Activated CD4-positive, CD25-positive, alpha-beta regulatory T cell (primary cell): ENCODE results near the gene TSACC.
"Not testable (repeated sequence)": the region's sequence is repeated elsewhere in the genome, so short reads cannot be mapped to it uniquely, and the experiment has no call there.

Experiments
- DNase-seq, 4 experiments: peaks; one replicate each; lab custom pipeline; 2025; lab: John Stamatoyannopoulos, UW

Gene TSACC

GRCh38 chr1:156346636-156347035, 8.3 kb downstream of the TSACC start:
- DNase-seq: no peak

DNA sequence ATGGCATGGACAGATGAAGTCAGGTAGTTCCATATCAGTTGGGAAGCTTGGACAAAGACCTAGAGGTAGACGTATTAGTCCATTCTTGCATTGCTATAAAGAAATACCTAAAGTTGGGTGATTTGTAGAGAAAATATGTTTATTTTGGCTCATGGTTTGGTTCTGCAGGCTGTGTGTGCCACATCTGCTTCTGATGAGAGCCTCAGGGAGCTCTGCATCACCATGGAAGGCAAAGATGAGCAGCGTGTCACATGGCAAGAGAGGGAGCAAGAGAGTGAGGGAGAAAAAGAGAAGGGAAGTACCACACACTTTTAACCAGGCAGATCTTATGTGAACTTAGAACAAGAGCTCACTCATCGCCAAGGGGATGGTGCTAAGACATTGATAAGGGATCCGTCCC, 9.0 kb downstream of the TSACC start:
- DNase-seq: no peak

DNA sequence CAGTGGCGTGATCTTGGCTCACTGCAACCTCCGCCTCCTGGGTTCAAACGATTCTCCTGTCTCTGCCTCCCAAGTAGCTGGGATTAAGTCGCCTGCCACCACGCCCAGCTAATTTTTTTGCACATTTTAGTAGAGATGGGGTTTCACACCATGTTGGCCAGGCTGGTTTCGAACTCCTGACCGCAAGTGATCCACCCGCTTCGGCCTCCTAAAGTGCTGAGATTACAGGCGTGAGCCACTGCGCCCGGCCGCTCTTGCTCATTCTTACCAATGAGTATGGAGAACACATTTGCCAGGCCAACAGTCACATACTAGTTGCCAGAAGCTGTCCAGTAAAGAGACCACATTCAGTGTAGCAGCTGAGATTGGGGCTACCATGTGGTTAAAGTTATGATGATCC, 14.2 kb downstream of the TSACC start:
- DNase-seq: not testable (repeated sequence)

DNA sequence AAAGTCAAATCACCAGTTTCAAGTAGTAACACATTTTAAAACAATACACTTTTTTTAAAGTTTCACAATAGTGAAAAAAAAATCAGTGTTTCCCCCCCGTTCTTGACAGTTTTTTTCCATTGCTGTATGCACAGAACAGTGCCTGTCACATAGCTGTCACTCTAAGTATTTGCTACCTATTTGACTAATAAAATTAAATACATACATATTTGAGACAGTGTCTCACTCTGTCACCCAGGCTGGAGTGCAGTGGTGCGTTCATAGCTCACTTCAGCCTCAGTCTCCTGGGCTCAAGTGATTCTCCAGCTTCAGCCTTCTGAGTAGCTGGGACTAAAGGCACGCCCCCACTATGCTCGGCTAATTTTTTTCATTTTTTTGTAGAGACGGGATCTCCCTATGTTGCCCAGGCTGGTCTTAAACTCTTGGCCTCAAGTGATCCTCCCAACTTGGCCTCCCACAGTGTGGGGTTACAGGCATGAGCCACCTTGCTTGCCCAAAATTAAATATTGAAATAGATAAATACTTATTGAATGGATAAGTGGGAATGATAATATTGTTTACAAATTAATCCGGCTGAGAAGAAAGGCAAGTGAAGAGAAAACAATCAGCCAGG, 18.0 kb downstream of the TSACC start:
- DNase-seq: no peak

GRCh38 chr1:156356875-156357534, 18.7 kb downstream of the TSACC start:
- DNase-seq: peak; percentile 18 to 51 (median 37)

DNA sequence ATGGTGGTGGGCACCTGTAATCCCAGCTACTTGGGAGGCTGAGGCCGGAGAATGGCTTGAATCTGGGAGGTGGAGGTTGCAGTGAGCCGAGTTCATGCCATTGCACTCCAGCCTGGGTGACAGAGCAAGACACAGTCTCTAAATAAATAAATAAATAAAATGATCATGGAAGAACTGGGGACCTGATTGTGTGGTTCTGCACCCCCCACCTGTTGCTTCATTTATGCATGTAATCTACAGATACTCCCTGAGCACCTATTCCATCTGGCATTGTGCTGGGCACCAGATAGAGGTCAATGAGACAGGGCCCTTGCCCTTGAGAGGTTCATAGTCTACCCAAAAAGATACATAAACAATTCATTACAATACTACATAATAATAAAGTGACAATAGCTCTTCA, 19.7 kb downstream of the TSACC start:
- DNase-seq: no peak

DNA sequence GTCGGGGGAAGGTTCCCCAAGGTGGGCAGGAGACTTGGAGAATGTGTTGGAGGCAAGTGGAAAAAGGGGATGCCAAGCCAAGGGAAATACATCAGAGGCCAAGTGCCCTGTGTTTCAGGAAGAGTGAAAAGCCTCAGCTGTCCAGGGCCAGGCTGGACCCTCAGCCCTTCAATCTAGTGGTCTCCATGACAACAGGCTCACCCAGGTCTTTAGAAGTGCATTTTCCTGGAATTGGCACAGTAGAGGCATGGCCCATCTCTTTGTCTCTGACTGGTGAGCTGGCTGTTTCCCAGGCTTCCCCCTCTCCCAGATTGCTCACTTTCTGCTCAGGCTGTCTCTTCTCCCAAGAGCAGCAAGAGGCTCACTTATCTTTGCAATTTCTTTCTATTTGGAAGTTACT, 20.3 kb downstream of the TSACC start:
- no peak for DNase-seq

DNA sequence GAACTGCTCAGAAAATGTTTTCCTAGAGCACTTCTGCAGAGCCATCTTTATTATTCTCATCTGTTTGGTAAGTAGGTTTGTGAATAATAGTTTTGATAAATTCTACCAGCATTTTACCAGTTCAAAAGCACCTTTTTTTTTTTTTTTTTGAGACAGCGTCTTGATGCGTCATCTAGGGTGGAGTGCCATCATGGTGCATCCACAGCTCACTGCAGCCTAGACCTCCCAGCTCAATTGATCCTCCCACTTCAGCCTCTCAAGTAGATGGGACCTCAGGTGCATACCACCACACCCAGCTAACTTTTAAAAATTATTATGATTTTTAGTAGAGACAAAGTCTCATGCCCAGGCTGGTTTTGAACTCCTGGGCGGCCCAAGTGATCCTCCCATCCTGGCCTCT, 20.9 kb downstream of the TSACC start:
- no peak for DNase-seq

DNA sequence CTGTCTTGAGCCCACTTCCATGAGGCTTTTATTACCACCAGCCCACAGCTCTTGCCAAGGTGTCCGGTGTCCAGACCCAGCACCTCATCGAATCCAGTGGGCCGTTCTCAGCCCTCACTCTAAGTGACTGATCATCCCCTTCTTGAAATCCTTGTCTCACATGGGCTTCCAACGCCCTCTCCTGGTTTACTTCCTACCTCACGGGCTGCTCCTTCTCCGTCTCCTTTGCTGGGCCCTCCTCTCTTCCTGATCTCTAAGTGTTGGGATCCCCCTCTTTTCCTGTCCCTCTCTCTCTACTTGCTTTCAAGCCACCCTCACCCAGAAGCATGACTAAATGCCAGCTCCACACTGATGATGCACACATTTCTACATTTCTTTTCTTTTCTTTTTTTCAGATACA, 21.6 kb downstream of the TSACC start:
- DNase-seq: no peak

GRCh38 chr1:156360534-156360933, 22.2 kb downstream of the TSACC start:
- DNase-seq: no peak

DNA sequence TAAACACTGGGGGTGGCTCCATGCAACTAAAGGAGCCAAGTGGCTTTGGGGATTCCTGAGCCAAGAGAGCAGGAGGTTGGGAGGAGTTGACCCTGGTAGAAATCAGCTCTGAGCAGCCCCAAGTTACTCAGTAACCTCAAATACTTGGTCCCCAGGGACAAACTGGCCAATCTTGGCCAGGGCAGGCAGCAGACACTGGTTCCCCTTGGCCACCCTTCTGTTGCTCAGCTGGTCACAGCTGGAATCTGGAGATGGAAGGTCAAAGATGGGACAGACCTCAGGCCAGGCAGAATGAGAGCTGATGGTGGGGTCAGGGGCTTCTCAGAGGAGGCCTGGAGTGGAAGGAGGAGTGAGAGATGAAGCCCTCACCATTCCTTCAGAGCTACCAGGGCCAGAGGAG, 27.4 kb downstream of the TSACC start:
- DNase-seq: no peak

- no peak for DNase-seq
Observed at GRCh38 chr1:156366378-156367166, 28.2 kb downstream of the TSACC start.

GRCh38 chr1:156367383-156368156, 29.2 kb downstream of the TSACC start:
- DNase-seq: no peak

- no peak for DNase-seq
Observed at GRCh38 chr1:156368157-156368658, 29.9 kb downstream of the TSACC start.

DNA sequence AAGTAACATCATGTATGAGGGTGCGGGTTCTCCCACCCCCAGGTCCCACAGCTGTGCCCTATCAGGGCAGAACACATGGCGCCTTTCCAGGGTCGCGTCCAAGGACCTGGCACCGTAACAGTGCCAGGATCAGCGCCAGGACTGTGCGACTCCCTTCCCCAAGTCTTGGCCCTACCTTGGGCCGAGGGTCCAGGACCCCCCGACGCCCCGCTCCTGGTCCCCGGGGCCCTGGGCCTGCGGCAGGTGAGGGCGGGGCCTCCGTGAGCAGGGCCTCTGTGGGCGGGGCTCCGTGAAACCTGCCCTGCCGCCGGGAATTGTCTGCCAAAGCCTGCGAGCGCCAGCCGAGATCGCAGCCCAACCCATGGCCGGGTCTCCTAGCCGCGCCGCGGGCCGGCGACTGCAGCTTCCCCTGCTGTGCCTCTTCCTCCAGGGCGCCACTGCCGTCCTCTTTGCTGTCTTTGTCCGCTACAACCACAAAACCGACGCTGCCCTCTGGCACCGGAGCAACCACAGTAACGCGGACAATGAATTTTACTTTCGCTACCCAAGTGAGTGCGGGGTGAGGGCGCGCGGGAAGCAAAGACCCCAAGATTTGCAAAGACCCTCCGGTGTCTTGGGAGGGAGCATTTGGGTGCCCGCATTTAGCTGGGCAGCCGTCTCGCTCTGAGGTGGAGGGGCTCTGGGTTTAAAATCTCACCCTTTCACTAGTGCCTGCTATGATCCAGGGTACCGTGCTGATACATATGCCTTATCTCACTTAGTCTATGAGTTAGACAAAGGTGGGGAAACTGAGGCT, 30.8 kb downstream of the TSACC start, which contains the start of gene RHBG:
Gene RHBG (plus strand): TSS at position 323 of the 796 bp plus-strand sequence. CDS start 39 bp downstream, at position 362.
- no peak for DNase-seq

DNA sequence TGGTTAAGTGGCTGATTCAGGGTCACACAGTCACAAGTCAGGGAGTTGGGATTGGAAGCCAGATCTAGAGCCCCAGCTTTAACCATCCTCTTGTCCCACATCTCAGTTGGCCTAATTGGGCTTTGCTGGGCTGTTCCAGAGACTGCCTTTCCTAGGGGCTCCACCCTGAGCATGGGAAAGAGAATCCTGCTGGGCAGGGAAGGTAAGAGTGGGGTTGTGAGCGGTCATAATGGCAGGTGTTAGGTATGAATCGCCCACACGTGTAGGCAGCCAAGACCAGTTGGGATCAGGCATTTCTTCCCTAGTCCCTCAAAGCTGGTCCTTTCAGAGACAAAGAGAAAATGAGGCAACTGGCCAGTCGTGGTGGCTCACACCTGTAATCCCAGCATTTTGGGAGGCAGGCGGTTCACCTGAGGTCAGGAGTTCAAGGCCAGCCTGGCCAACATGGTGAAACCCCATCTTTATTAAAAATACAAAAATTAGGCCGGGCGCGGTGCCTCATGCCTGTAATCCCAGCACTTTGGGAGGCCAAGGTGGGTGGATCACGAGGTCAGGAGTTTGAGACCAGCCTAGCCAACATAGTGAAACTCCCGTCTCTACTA, 31.5 kb downstream of the TSACC start:
- DNase-seq: not testable (repeated sequence)

DNA sequence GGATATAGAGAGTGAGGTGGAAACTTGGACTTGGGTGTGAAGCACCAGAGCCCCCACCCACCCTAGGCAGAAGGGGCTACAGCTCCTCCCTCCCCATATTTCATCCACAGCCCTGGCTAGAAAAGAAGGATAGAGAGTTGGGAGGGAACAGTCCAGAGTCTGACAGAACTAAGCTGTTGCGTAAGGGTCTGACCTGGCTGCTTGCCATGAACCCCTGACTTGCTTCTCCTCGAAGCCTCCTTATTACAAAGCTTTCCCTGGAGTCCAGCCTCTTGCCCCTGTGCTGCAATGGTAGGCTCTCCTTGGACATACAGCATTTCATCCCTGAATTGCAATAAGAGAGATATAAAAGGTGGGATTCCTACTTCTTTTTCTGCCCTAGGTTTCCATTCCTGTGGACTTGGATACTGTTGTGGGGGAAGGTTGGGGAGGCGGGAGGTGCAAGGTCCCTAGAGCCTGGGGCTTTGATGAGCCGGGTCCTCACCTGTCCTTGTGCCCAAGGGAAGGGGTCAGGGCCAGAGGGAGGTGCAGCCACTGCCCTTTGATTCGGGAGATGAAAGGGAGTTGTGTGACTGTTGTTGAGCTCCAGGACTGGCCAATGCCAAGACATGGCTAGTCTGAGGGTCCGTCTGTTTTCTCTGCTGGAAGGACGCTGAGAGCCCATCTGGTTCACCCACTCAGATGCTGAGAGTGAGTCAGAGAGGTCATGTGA, 33.4 kb downstream of the TSACC start:
- DNase-seq: no peak

DNA sequence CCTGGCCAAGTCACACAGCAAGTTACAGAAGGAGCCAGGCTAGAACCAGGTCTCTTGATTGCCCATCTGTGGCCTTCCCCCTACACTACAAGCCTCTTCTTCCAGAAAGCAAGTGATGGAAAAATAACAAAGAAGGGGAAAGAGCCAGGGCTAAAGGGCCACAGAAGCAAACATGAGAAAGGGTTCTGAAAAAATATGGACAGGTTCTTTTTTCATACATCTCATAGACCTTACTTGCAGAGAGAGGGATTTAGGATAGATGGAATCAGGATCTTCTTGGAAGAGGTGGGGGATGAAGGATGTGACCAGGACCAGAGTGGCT, 33.9 kb downstream of the TSACC start:
- no peak for DNase-seq

GRCh38 chr1:156372876-156373275, 34.5 kb downstream of the TSACC start:
- DNase-seq: no peak

DNA sequence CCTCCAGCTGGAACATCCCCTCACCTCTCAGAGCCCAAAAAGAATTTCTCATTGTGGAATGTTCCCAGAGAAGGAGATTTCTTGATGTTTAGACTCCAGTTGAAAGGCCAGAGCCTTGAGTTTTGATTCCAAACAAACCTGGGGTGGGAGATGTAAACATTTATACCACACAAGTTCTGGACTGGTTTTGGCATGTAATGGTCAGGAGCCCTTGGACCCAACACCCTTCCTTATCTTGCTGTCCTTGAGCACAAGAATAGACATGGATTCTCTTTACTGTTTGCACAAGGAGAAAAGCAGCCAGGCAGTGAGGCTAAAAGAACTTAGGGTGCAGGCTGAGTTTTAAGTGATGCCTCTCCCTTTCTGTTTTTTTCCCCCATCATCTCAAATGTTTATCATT, 35.2 kb downstream of the TSACC start:
- no peak for DNase-seq
